Effector memory CD4-positive, alpha-beta T cell (primary cell): Measurements from ENCODE around the gene GSTK1.
"Not testable (repeated sequence)": the region's sequence is repeated elsewhere in the genome, so short reads cannot be mapped to it uniquely, and the experiment has no call there.

ENCODE experiments used
- DNase-seq, 3 donors: peaks; one replicate each; pipeline ENCODE4 v3.0.0-alpha.2; 2020
- H3K27ac ChIP-seq: 2 replicates; pipeline ENCODE4 v1.7.0; 2013; ENCODE audit warnings: mild to moderate bottlenecking, low read length, moderate library complexity; ENCODE audit not compliant: insufficient read depth, poor library complexity, severe bottlenecking
- H3K27me3 ChIP-seq: replicated peaks from 2 replicates; pipeline ENCODE4 v1.7.0; 2013; ENCODE audit warnings: mild to moderate bottlenecking, low read length; ENCODE audit not compliant: insufficient read depth, control insufficient read depth, poor library complexity, severe bottlenecking
- H3K36me3 ChIP-seq: 2 replicates; pipeline ENCODE4 v1.7.0; 2013; ENCODE audit warnings: mild to moderate bottlenecking, low read length, moderate library complexity; ENCODE audit not compliant: control insufficient read depth, insufficient read depth
- H3K4me1 ChIP-seq: 2 replicates; pipeline ENCODE4 v1.7.0; 2013; ENCODE audit warnings: low read length, mild to moderate bottlenecking; ENCODE audit not compliant: control insufficient read depth, insufficient read depth, poor library complexity, severe bottlenecking
- H3K4me3 ChIP-seq: 2 replicates; pipeline ENCODE4 v1.7.0; 2013; ENCODE audit warnings: low read length, low read depth, mild to moderate bottlenecking; ENCODE audit not compliant: insufficient read depth, poor library complexity, severe bottlenecking
- H3K9me3 ChIP-seq: 2 replicates; pipeline ENCODE4 v1.7.0; 2013; ENCODE audit warnings: mild to moderate bottlenecking, low read length, moderate library complexity; ENCODE audit not compliant: control insufficient read depth
- total RNA-seq, 3 donors: gene quantifications; one replicate each; lab custom pipeline; 2026; lab: John Stamatoyannopoulos, UW

GSTK1 gene
- 240 to 356 (median 345) reads per million in 3 donors for total RNA-seq

GRCh38 chr7:143263266-143264195, at the start of gene GSTK1:
GSTK1 (plus strand) TSS chr7:143263441; CDS start chr7:143263514, 73 bp downstream.
- Histone ChIP-seq H3K9me3 (no peaks in the 10 kb centered on the region), H3K36me3 (peaks cover 24% of the 10 kb centered on the region), H3K27ac (peak within 1 kb of the TSS; percentile 89), H3K27me3 (no peaks in the 10 kb centered on the region), H3K4me1 (peaks cover 36% of the 10 kb centered on the region), H3K4me3 (peak within 1 kb of the TSS; percentile 91)
- peak; percentile 57 to 74 (median 63) for DNase-seq

GRCh38 chr7:143213478-143213877, 49.8 kb upstream of the GSTK1 start:
- not testable (repeated sequence) for H3K4me3 ChIP-seq, DNase-seq, H3K4me1 ChIP-seq, H3K36me3 ChIP-seq, H3K27me3 ChIP-seq, H3K9me3 ChIP-seq, H3K27ac ChIP-seq

GRCh38 chr7:143214789-143215679, 48.2 kb upstream of the GSTK1 start:
- DNase-seq: peak; percentile 12 to 50 (median 33)
- no peak overlapping the region for H3K27ac ChIP-seq
- H3K4me1 ChIP-seq: no peaks in the 10 kb centered on the region
- no peaks in the 10 kb centered on the region for H3K9me3 ChIP-seq
- no peaks in the 10 kb centered on the region for H3K36me3 ChIP-seq
- H3K27me3 ChIP-seq: no peaks in the 10 kb centered on the region
- H3K4me3 ChIP-seq: no peak overlapping the region

- Histone ChIP-seq H3K27ac (no peak overlapping the region), H3K4me1 (no peaks in the 10 kb centered on the region)
- no peak for DNase-seq
Measured at GRCh38 chr7:143216151-143216550, 47.1 kb upstream of the GSTK1 start.

GRCh38 chr7:143216686-143217085, 46.6 kb upstream of the GSTK1 start:
- Histone ChIP-seq H3K27ac (no peak overlapping the region), H3K27me3 (no peaks in the 10 kb centered on the region), H3K4me3 (no peak overlapping the region), H3K36me3 (no peaks in the 10 kb centered on the region), H3K9me3 (no peaks in the 10 kb centered on the region), H3K4me1 (no peaks in the 10 kb centered on the region)
- DNase-seq: no peak

More at GRCh38 chr7:143216151-143216550, 47.1 kb upstream of the GSTK1 start:
- Histone ChIP-seq H3K27me3 (no peaks in the 10 kb centered on the region), H3K4me3 (no peak overlapping the region), H3K36me3 (no peaks in the 10 kb centered on the region), H3K9me3 (no peaks in the 10 kb centered on the region)

GRCh38 chr7:143217806-143218205, 45.4 kb upstream of the GSTK1 start:
- H3K36me3 ChIP-seq: no peaks in the 10 kb centered on the region
- DNase-seq: no peak
- H3K4me3 ChIP-seq: no peak overlapping the region
- H3K4me1 ChIP-seq: no peaks in the 10 kb centered on the region
- H3K9me3 ChIP-seq: no peaks in the 10 kb centered on the region
- no peaks in the 10 kb centered on the region for H3K27me3 ChIP-seq
- no peak overlapping the region for H3K27ac ChIP-seq

GRCh38 chr7:143221286-143221685, 42.0 kb upstream of the GSTK1 start:
- no peak overlapping the region for H3K27ac ChIP-seq
- no peaks in the 10 kb centered on the region for H3K9me3 ChIP-seq
- H3K36me3 ChIP-seq: no peaks in the 10 kb centered on the region
- DNase-seq: no peak
- no peaks in the 10 kb centered on the region for H3K4me1 ChIP-seq
- H3K27me3 ChIP-seq: no peaks in the 10 kb centered on the region
- no peak overlapping the region for H3K4me3 ChIP-seq

- H3K27ac ChIP-seq: no peak within 1 kb of the TSS
- no peaks in the 10 kb centered on the region for H3K36me3 ChIP-seq
- no peaks in the 10 kb centered on the region for H3K9me3 ChIP-seq
- no peak within 1 kb of the TSS for H3K4me3 ChIP-seq
- no peak for DNase-seq
- no peaks in the 10 kb centered on the region for H3K27me3 ChIP-seq
- no peaks in the 10 kb centered on the region for H3K4me1 ChIP-seq
Measured at GRCh38 chr7:143221737-143222136, 41.5 kb upstream of the GSTK1 start, which contains the start of gene TAS2R40. TAS2R40 (plus strand) TSS chr7:143222037; CDS start chr7:143222079, 42 bp downstream.

GRCh38 chr7:143222782-143223181, 40.5 kb upstream of the GSTK1 start:
- H3K4me3 ChIP-seq: no peak overlapping the region
- DNase-seq: no peak
- H3K27me3 ChIP-seq: no peaks in the 10 kb centered on the region
- no peaks in the 10 kb centered on the region for H3K4me1 ChIP-seq
- H3K9me3 ChIP-seq: no peaks in the 10 kb centered on the region
- no peak overlapping the region for H3K27ac ChIP-seq
- no peaks in the 10 kb centered on the region for H3K36me3 ChIP-seq
